GM18517 (cell line): ENCODE data around the gene DYNC1H1.

ENCODE experiments used
- ATAC-seq: cut with Tn5 transposase; IDR thresholded peaks from one replicate; pipeline ENCODE4 v1.9.1; 2021; ENCODE audit warnings: mild to moderate bottlenecking, moderate library complexity; ENCODE audit not compliant: unreplicated experiment

DYNC1H1 gene

DNA sequence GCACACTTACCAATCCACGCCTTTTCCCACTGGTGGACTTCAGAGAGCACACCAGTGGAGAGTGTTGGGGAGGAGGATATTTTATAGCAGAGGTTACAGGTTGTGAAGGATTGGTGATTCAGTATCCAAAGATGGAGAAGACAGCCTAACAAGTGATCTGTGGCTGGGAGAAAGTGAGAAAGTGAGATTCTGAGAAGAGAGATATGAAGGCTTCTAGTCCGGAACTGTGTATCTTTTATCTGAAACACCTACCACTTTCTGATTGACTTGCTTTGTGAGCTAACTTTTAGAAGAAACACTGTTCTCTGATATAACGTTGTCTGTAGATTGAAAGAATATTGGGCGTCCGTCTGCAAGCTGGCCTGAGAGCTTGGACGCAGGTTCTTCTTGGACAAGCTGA, 24.0 kb downstream of the DYNC1H1 start:
- no peak for ATAC-seq

DNA sequence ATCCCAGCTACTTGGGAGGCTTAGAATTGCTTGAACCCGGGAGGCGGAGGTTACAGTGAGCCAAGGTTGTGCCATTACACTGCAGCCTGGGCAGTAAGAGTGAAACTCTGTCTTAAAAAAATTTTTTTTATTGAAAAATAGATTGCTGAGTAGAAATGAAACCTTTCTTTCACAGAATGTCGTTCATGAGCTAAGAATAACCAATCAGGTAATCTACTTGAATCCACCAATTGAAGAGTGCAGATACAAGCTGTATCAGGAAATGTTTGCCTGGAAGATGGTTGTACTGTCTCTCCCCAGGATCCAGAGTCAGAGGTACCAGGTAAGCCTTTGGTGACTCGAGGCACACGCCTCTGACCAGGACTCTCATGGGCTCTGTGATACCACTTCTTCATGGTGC, 27.0 kb downstream of the DYNC1H1 start:
- no peak for ATAC-seq

DNA sequence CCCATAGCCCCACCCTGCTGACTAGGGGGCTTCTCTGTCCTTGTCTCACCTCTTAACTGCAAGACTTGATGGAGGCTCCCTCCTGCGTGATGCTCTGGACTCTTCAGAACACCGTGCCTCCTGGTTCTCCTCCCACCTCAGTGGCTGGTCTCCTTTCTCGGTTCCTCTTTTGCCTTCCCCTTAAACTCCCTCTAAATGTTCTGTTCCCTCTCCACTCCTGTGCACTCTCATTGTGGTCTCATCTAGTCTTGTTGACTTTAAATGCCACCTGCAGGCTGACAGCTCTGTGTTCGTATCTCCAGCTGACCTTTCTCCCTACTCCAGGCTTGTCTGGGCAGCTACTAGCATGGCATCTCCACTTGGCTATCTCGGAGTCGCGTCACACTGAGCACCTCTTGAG, 28.3 kb downstream of the DYNC1H1 start:
- peak; percentile 75 for ATAC-seq

DNA sequence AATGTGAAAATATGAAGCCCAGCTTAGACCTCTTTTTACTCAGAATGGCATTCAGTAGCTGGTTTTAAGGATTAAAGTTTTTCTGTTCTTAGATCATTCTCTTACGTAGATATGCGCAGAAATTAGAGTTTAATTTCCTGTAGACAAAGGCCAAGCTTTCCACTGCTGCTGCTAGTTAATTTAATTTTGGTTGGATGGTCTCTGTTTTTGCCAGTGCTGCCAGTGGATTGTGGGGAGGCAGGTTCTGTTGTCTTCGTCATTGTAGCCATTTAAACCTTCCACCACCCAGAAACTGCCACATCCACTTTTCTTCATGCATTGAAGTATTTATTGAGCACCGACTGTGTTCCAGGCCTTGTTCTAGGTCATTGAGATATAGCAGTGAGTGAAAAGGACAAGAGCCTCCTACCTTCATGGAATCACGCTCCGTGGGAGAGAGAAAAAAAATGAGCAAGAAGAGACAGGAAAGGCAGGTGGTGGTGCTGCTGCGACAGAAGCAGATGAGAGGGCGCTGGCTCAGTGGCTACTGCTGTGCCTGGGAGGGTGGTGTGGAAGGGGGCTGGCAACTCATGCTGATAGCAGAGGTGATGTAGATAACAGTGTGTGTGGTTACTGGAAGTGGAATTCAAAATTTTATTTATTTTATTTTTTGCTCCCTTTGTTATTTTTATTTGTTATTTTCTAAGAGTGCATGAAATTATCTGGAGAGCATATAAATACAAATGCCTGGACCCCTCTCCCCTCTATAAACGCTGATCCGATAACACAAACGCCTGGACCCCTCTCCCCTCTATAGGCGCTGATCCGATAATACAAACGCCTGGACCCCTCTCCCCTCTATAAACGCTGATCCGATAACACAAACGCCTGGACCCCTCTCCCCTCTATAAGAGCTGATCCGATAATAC, 33.3 kb downstream of the DYNC1H1 start:
- ATAC-seq: no peak

DNA sequence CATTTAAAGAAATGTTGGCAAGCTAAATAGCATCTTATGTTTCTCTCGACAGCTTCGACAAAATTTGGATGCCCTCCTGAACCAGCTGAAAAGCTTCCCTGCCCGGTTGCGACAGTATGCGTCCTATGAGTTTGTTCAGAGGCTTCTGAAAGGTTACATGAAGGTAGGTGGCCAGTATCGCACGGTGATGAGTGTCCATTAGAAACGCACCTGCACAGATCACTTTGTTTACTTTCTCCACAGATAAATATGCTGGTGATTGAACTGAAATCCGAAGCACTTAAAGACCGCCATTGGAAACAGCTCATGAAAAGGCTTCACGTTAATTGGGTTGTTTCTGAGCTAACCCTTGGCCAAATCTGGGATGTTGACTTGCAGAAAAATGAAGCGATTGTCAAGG, 36.5 kb downstream of the DYNC1H1 start:
- no peak for ATAC-seq

DNA sequence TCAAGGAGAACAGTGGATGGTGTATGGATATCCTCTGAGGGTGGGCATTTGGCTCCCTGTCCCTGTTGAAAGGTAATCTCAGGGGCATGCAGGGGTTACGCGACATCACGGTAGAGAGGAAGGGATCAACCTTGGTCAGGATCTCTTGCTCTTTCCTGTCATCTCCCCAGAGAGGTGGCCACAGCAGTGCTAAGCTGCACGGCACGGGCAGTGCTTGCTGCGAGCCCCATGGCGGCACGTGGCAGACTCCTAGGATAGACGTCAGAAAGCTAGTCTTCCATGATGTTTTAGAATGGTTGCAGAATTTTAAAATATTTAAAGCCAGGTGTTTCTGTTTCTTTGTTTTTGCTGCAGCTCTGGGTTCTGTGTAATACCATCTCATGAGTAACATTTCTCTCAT, 41.0 kb downstream of the DYNC1H1 start:
- ATAC-seq: no peak

DNA sequence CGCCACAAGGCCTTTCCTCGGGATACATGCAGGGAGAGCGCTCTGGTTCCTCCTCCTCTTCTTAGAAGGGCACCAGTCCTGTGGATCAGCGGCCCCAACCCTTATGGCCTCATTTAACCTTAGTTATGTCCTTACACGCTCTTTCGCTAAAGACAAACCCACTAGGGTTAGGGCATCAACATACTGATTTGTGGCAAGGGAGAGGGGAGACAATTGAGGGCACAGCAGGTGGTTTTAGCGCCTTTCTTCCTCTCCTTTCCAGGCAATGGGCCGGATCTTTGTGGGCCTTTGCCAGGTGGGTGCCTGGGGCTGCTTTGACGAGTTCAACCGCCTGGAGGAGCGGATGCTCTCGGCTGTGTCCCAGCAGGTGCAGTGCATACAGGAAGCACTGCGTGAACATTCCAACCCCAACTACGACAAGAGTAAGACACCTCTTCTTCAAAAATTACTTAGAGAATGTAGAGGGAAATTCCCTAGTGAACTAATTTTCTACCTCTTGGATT, 43.6 kb downstream of the DYNC1H1 start:
- no peak for ATAC-seq

DNA sequence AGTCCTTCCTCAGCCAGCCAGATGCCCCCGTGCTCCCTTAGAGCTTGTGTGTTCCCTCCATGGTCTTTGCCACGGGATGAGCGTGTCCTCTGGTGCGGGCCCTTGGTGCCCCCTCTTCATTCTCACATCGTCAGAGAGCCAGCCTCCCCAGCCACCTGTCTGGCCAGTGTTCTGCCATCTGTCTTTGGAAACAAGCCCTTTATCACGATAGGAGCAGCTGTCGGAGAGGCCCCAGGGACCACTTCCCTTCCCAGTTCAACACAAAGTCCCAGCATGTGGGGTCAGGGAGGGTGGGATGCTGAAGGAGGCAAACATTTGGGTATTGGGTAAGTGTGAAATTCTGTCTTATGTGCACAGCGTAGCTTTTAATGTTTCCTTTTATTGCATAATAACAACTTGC, 44.5 kb downstream of the DYNC1H1 start:
- ATAC-seq: no peak

DNA sequence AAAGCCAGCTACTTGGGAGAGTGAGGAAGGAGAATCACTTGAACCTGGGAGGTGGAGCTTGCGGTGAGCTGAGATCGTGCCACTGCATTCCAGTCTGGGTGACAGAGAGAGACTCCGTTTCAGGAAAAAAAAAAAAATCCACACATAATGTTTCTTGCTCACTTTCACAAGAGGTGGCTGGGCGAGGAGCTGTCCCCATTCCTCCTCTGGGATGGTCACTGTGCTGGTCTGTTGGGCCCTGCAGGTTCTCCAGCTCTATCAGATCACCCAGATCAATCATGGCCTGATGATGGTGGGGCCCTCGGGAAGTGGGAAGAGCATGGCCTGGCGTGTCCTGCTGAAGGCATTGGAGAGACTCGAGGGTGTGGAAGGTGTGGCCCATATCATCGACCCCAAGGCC, 47.3 kb downstream of the DYNC1H1 start:
- no peak for ATAC-seq

DNA sequence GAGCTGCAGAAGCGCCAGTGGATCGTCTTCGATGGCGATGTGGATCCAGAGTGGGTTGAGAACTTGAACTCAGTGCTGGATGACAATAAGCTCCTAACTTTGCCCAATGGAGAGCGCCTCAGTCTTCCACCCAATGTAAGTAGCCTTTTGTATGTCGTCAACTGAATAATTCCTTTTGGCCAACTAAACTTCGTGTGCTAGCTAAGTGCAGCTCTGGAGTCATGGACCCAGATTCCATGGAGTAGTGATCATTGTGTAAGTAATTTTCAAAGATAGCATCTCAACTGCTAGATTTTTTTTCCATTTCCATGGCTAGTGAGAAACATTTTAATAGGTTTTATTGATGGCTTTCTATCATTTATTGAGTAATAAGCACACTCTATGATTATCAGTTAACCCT, 48.0 kb downstream of the DYNC1H1 start:
- ATAC-seq: no peak

DNA sequence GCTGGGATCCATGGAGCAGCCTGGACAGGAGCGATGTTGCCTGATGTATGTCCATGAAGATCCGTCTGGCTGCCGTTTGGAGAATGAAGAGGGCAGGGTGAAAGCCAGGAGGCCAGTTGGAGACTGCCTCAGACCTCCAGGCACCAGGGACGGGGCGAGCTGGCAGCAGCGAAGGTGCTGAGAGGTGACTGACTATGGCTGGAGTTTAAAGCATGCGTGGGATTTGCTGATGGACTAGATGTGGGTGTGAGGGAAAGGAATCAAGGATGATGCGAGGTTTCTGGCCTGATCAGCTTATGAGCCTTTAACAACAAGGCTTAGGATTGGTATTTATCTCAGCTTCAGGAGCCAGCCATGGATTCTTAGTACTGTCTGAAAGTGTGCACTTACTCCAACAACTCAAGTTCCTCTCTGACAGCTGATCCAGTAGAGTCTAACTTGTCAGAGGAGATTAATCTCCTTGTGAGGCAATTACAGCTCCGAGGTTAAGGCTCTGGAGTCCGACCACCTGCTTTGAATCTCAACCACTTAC, 49.4 kb downstream of the DYNC1H1 start:
- ATAC-seq: no peak

DNA sequence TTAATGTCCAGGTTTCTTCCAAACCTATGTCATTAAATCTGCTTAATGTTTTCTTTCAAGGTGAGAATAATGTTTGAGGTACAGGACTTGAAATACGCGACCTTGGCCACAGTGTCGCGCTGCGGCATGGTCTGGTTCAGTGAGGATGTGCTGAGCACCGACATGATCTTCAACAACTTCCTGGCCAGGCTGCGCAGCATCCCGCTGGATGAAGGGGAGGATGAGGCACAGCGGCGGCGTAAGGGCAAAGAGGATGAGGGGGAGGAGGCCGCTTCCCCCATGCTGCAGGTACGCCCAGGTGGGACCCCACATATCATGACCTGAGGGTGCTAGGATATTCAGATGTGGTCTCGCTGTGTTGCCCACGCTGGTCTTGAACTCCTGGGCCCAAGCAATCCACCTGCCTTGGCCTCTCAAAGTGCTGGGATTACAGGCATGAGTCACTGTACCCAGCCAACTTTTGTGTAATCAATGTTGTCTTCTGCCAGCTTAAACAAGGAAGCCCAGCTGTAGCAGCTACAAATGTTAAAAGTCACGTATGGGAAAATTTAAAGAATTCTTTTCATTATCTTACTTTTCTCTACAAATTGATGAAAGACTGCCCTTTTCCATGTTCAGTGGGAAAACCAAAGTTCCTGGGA, 50.8 kb downstream of the DYNC1H1 start:
- ATAC-seq: no peak

DNA sequence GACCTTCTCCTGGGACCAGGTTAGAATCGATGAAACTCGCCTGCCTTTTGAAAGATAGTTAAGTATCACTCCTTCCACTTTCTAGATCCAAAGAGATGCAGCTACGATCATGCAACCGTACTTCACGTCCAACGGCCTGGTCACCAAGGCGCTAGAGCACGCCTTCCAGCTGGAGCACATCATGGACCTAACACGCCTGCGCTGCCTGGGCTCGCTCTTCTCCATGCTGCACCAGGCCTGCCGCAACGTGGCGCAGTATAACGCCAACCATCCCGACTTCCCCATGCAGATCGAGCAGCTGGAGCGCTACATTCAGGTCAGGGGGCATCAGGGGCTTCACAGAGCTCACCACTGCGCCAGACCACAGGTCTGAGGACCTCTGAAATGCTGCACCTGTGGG, 51.4 kb downstream of the DYNC1H1 start:
- no peak for ATAC-seq

DNA sequence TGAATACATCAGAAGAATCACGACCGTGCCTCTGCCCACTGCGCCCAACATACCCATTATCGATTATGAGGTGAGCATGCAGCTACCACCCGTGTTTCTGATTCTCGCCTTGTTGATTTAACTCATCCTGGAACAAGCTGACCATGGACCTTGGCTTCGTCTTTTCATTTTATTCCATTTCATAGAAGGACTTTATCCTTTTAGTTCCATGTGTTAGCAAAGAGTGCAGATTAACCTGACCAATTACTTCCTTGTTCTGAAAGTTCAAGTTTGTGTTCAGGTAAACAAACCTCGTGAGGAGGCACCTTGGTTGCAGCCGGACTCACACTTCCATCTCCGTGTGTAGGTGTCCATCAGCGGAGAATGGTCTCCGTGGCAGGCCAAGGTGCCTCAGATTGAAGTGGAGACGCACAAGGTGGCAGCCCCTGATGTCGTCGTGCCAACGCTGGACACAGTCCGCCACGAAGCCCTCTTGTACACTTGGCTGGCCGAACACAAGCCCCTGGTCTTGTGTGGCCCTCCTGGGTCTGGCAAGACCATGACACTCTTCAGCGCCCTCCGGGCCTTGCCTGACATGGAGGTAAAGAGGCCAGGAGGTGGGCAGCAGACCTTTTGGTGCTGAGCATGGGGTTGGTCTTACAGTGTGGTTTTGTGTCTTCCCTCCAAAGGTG, 52.2 kb downstream of the DYNC1H1 start:
- ATAC-seq: no peak

DNA sequence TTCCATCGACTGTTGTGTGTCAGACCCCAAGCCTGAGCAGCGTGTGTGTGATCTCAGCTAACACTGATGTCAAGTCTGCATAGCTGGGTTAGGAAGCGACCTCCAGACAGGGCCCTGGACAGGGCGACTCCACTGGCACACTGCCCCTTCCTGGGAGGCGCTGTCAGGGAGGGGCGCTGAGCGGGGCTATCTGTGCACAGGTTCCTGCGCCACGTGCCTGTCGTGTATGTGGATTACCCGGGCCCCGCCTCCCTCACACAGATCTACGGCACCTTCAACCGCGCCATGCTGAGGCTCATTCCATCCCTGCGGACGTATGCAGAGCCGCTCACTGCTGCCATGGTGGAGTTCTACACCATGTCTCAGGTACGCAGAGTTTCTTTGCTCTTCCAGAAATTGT, 53.9 kb downstream of the DYNC1H1 start:
- no peak for ATAC-seq

DNA sequence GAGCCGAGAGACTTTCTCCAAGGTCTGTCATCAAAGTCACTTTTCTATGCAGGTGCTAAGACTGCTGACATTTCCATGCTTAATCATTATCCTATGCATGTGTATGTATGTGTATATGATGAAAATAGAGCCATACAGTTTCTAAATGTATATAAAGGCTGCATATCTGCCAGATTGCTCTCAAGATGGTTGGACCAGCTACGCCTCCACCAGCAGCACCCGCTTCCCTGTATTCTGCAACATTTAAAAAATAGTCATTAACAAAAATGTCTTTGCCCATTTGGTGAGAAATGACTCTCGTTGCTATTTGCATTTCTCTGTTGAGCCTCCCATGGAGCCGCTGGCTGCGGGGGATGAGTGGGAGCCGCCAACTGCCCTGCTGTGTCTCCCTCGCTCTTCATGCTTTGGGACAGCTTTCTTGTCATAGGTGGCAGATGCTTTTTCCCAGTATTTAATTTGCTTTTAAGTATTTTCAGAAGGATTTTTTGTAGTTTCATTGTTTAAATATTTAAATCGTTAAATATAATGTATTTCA, 54.7 kb downstream of the DYNC1H1 start:
- ATAC-seq: no peak

DNA sequence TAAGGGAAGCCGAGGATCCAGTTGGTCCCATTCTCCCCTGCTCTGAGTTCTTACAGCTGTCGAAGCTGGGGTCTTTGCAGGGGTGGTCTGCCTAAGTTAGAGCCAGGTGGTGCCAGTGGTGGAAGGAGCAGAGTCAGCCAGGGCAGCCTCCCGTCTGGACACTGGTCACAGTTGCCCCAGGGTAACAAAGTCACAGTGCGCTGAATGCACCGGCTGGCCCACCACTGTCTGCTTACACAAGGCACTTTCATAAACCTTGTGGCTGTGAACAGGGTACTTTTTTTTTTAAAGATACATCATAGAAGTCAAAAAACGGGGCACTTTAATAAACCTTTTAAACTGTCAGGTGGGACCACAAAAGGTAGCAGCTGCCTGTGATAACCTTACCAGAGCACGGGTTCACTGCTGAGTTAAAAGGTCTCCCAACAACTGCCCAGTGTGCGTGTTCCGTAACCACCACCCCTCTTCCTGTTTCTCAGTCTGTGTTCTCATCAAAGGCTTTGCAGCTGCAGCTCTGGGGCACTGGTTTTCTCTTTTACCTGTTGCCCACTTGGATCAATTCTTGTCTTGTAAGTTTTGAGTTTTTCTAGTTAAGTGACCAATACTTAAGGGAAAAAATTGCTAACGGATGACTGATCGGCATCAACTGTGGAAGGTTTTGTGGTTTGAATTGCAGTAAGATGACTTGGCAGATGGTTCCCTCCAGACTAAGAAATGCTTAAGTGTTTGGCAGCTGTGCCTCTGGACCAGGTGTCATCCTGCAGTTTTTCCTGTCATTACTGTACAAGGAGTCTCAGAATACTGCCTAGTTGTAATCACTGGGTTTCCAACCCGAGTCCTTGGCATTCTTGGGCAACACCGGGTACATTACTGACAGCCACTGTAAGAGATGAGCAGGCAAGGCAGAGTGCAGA, 55.9 kb downstream of the DYNC1H1 start:
- ATAC-seq: no peak

DNA sequence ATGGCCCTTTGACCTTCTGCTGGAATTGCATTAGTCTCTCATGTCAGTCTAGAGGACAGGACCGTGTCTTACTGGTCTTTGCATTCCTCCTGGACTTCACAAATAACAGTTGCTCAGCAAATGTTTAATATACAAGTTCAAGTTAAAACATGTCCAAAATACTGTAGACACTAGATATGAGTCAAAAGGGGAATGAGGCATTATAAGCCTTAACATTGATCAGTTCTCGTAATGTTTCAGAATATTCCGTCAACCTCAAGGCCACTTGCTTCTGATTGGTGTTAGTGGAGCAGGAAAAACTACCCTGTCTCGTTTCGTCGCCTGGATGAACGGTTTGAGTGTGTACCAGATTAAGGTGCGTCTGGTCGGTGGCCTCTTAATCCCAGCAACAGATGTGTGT, 62.6 kb downstream of the DYNC1H1 start:
- no peak for ATAC-seq

DNA sequence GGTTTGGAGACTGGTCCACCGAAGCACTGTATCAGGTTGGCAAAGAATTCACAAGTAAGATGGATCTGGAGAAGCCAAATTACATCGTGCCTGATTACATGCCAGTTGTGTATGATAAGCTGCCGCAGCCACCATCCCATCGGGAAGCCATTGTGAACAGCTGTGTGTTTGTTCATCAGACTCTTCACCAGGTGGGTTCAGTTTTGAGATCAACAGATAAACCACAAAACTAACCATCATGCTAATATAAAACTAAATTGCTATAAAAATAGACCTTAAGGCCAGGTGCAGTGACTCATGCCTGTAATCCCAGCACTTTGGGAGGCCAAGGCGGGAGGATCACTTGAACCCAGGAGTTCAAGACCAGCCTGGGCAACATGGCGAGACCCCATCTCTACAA, 63.6 kb downstream of the DYNC1H1 start:
- ATAC-seq: no peak

DNA sequence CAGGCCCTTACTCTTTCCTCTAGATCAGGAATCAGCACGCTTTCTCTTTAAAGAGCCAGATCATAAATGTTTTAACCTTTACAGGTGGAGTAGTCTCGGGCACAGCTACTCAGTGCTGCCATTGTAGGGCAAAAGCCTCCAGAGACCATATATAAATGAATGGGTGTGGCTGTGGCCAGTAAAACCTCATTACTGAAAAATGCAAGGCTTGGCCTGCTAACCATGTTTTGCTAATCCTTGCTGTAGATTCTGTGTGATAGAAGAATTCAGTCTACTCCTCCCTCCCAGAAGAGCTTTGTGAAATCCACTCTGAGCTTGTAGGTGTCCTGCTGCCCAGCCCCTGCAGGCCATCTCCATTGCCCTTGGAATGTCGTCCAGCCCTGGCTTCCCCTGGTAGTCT, 64.4 kb downstream of the DYNC1H1 start:
- no peak for ATAC-seq
